ENCODE results near the gene FAP.

FAP gene

GRCh38 chr2:162185541-162186232 lies 57.6 kb downstream of the FAP start:
- DNase-seq, result no peak

- DNase-seq, result no peak
These were observed 58.3 kb downstream of the FAP start for GRCh38 chr2:162184821-162185450.

- no peak for DNase-seq
These were observed 58.9 kb downstream of the FAP start for GRCh38 chr2:162184359-162184758.

- no peak for DNase-seq
These were observed 60.9 kb downstream of the FAP start for GRCh38 chr2:162182395-162182794.

GRCh38 chr2:162177301-162177700 lies 65.9 kb downstream of the FAP start:
- no peak for DNase-seq

GRCh38 chr2:162175714-162176113 lies 67.5 kb downstream of the FAP start:
- no peak for DNase-seq

- DNase-seq, result no peak
These were observed 68.5 kb downstream of the FAP start for GRCh38 chr2:162174746-162175145.

- DNase-seq, result no peak
These were observed 70.4 kb downstream of the FAP start for GRCh38 chr2:162172802-162173370.

GRCh38 chr2:162166745-162167144 lies 76.5 kb downstream of the FAP start:
- DNase-seq, result no peak

GRCh38 chr2:162166174-162166573 lies 77.1 kb downstream of the FAP start:
- no peak for DNase-seq

GRCh38 chr2:162164802-162165201 lies 78.4 kb downstream of the FAP start:
- no peak for DNase-seq

- DNase-seq, result no peak
These were observed 83.8 kb downstream of the FAP start for GRCh38 chr2:162159446-162159845.

GRCh38 chr2:162156149-162156548 lies 87.1 kb downstream of the FAP start:
- no peak for DNase-seq

GRCh38 chr2:162155093-162155492 lies 88.2 kb downstream of the FAP start:
- no peak for DNase-seq

- DNase-seq, result peak; percentile 36
These were observed 89.5 kb downstream of the FAP start for GRCh38 chr2:162153608-162154224.

GRCh38 chr2:162152147-162152546 lies 91.1 kb downstream of the FAP start, which contains the start of gene GCG:
TSS of gene GCG (minus strand) at chr2:162152247. CDS start at chr2:162149178, 3,069 bp downstream.
- DNase-seq, result no peak

- DNase-seq, result no peak
These were observed 93.3 kb downstream of the FAP start for GRCh38 chr2:162149940-162150339.

GRCh38 chr2:162149466-162149865 lies 93.8 kb downstream of the FAP start:
- no peak for DNase-seq

- DNase-seq, result no peak
These were observed 94.3 kb downstream of the FAP start for GRCh38 chr2:162148956-162149355.

- no peak for DNase-seq
These were observed 99.3 kb downstream of the FAP start for GRCh38 chr2:162143969-162144368.

- DNase-seq, result no peak
These were observed 104.9 kb downstream of the FAP start for GRCh38 chr2:162138310-162138709.

GRCh38 chr2:162127422-162127821 lies 115.8 kb downstream of the FAP start:
- no peak for DNase-seq

- DNase-seq, result no peak
These were observed 116.7 kb downstream of the FAP start for GRCh38 chr2:162126527-162126926.

GRCh38 chr2:162126111-162126519 lies 117.1 kb downstream of the FAP start:
- no peak for DNase-seq
